Measurements from ENCODE around the gene UBE2Z. TPM values are rescaled to one million over a fixed set of nuclear protein-coding genes. Genes with fewer than 3 reads are reported as not detected.
"Not testable (repeated sequence)": the region's sequence is repeated elsewhere in the genome, so short reads cannot be mapped to it uniquely, and the experiment has no call there.

The UBE2Z gene
- total and polyA plus RNA-seq, 7 experiments from 2014 or later = 52.1 to 96.6 (median 74.5) TPM

- Mint-ChIP-seq H3K4me1 (peaks cover 4 to 9% (median 5%) of the 10 kb centered on the region in 7 donors), H3K27ac (peak overlapping the region in 3 of 9 donors; percentile 14 to 25 (median 21)), H3K4me3 (no peak overlapping the region), H3K9me3 (no peaks in the 10 kb centered on the region), H3K36me3 (peaks cover 0 to 2% (median 0%) of the 10 kb centered on the region in 5 donors), H3K27me3 (peaks cover 0 to 7% (median 0%) of the 10 kb centered on the region in 5 donors)
- DNase-seq = no peak
- intact Hi-C loops (cut with micrococcal nuclease) = loop anchor here in 1 of 2 donors (10.0 kb wide), 1 partner anchor 847 kb away; no protein-coding TSS in a partner anchor
- no peak for ATAC-seq
- H3K4me3 ChIP-seq (ENCODE audit: low read length) = no peak overlapping the region
- ChIA-PET CTCF (no interaction called here), POLR2A (no interaction called here)
- no peaks in the 10 kb centered on the region for H3K9me3 ChIP-seq (ENCODE audit: control insufficient read depth in 2 of 3, low read length in 3 of 3)
- no peak overlapping the region for H3K27ac ChIP-seq (ENCODE audit: low read depth, low read length)
- no peaks in the 10 kb centered on the region for H3K4me1 ChIP-seq (ENCODE audit: control insufficient read depth in 2 of 2, insufficient read depth in 2 of 2, low read length in 2 of 2)
- no peaks in the 10 kb centered on the region for H3K36me3 ChIP-seq (ENCODE audit: control insufficient read depth in 2 of 3, insufficient read depth in 3 of 3, low read length in 3 of 3)
- H3K27me3 ChIP-seq (ENCODE audit: control insufficient read depth in 2 of 2, insufficient read depth in 2 of 2, low read length in 2 of 2) = no peaks in the 10 kb centered on the region
These were observed 36.5 kb upstream of the UBE2Z start for GRCh38 chr17:48871551-48872351.

- H3K27ac ChIP-seq (ENCODE audit: low read depth, low read length); H3K27ac Mint-ChIP-seq; H3K36me3 ChIP-seq (ENCODE audit: control insufficient read depth in 2 of 3, insufficient read depth in 3 of 3, low read length in 3 of 3); H3K27me3 Mint-ChIP-seq; POLR2A ChIA-PET; DNase-seq; ATAC-seq; H3K4me3 Mint-ChIP-seq; H3K36me3 Mint-ChIP-seq; H3K9me3 ChIP-seq (ENCODE audit: control insufficient read depth in 2 of 3, low read length in 3 of 3); H3K4me3 ChIP-seq (ENCODE audit: low read length); H3K9me3 Mint-ChIP-seq; H3K27me3 ChIP-seq (ENCODE audit: control insufficient read depth in 2 of 2, insufficient read depth in 2 of 2, low read length in 2 of 2); H3K4me1 ChIP-seq (ENCODE audit: control insufficient read depth in 2 of 2, insufficient read depth in 2 of 2, low read length in 2 of 2); CTCF ChIA-PET: not testable (repeated sequence)
- peaks cover 4 to 13% (median 5%) of the 10 kb centered on the region in 7 donors for H3K4me1 Mint-ChIP-seq
- intact Hi-C loops (cut with micrococcal nuclease) = loop anchor here in 1 of 2 donors (10.0 kb wide), 1 partner anchor 848 kb away; no protein-coding TSS in a partner anchor
These were observed 35.8 kb upstream of the UBE2Z start for GRCh38 chr17:48872409-48872808.

- peaks cover 0 to 7% (median 0%) of the 10 kb centered on the region in 5 donors for H3K27me3 Mint-ChIP-seq
- ATAC-seq (no peak), DNase-seq (no peak)
- Histone ChIP-seq H3K27me3 (ENCODE audit: control insufficient read depth in 2 of 2, insufficient read depth in 2 of 2, low read length in 2 of 2) (no peaks in the 10 kb centered on the region), H3K9me3 (ENCODE audit: control insufficient read depth in 2 of 3, low read length in 3 of 3) (no peaks in the 10 kb centered on the region), H3K4me3 (ENCODE audit: low read length) (no peak overlapping the region), H3K4me1 (ENCODE audit: control insufficient read depth in 2 of 2, insufficient read depth in 2 of 2, low read length in 2 of 2) (no peaks in the 10 kb centered on the region), H3K36me3 (ENCODE audit: control insufficient read depth in 2 of 3, insufficient read depth in 3 of 3, low read length in 3 of 3) (no peaks in the 10 kb centered on the region), H3K27ac (ENCODE audit: low read depth, low read length) (no peak overlapping the region)
- intact Hi-C loops (cut with micrococcal nuclease) = loop anchor here in 1 of 2 donors (10.0 kb wide), 1 partner anchor 848 kb away; no protein-coding TSS in a partner anchor
- H3K36me3 Mint-ChIP-seq = peaks cover 0 to 2% (median 0%) of the 10 kb centered on the region in 5 donors
- H3K27ac Mint-ChIP-seq = no peak overlapping the region
- no peaks in the 10 kb centered on the region for H3K9me3 Mint-ChIP-seq
- peaks cover 4 to 15% (median 5%) of the 10 kb centered on the region in 7 donors for H3K4me1 Mint-ChIP-seq
- CTCF ChIA-PET = interaction anchor here (1.2 to 1.6 kb wide), 2 partner anchors 11 to 193 kb away, joined by 3 to 6 read pairs; no protein-coding TSS in a partner anchor
- no peak overlapping the region for H3K4me3 Mint-ChIP-seq
- POLR2A ChIA-PET = interaction anchor here (0.6 kb wide), 1 partner anchor 161 kb away, joined by 3 read pairs; no protein-coding TSS in a partner anchor
These were observed 35.0 kb upstream of the UBE2Z start for GRCh38 chr17:48873209-48873608.

- Mint-ChIP-seq H3K4me3 (no peak overlapping the region), H3K27me3 (peaks cover 0 to 7% (median 0%) of the 10 kb centered on the region in 5 donors), H3K36me3 (no peaks in the 10 kb centered on the region), H3K4me1 (peaks cover 4 to 15% (median 5%) of the 10 kb centered on the region in 7 donors), H3K9me3 (no peaks in the 10 kb centered on the region), H3K27ac (no peak overlapping the region)
- H3K27ac ChIP-seq (ENCODE audit: low read depth, low read length) = no peak overlapping the region
- no peak for ATAC-seq
- ChIA-PET CTCF (interaction anchor here (0.8 to 1.6 kb wide), 3 partner anchors 9 to 194 kb away, joined by 3 to 6 read pairs (median 3); no protein-coding TSS in a partner anchor), POLR2A (interaction anchor here (0.6 kb wide), 2 partner anchors 32 to 161 kb away, joined by 3 read pairs; no protein-coding TSS in a partner anchor)
- no peaks in the 10 kb centered on the region for H3K27me3 ChIP-seq (ENCODE audit: control insufficient read depth in 2 of 2, insufficient read depth in 2 of 2, low read length in 2 of 2)
- no peaks in the 10 kb centered on the region for H3K9me3 ChIP-seq (ENCODE audit: control insufficient read depth in 2 of 3, low read length in 3 of 3)
- intact Hi-C loops (cut with micrococcal nuclease) = loop anchor here in 1 of 2 donors (10.0 kb wide), 1 partner anchor 849 kb away; no protein-coding TSS in a partner anchor
- no peaks in the 10 kb centered on the region for H3K4me1 ChIP-seq (ENCODE audit: control insufficient read depth in 2 of 2, insufficient read depth in 2 of 2, low read length in 2 of 2)
- no peak for DNase-seq
- H3K36me3 ChIP-seq (ENCODE audit: control insufficient read depth in 2 of 3, insufficient read depth in 3 of 3, low read length in 3 of 3) = no peaks in the 10 kb centered on the region
- H3K4me3 ChIP-seq (ENCODE audit: low read length) = no peak overlapping the region
These were observed 34.3 kb upstream of the UBE2Z start for GRCh38 chr17:48873696-48874443.

GRCh38 chr17:48878920-48879898, 29.0 kb upstream of the UBE2Z start:
- peaks cover 0 to 4% (median 0%) of the 10 kb centered on the region in 5 donors for H3K27me3 Mint-ChIP-seq

More at GRCh38 chr17:48878920-48879898, 29.0 kb upstream of the UBE2Z start:
- Mint-ChIP-seq H3K4me3 (no peak overlapping the region), H3K4me1 (peaks cover 0 to 16% (median under 1%) of the 10 kb centered on the region in 7 donors), H3K9me3 (no peaks in the 10 kb centered on the region), H3K27ac (no peak overlapping the region), H3K36me3 (no peaks in the 10 kb centered on the region)
- H3K36me3 ChIP-seq (ENCODE audit: control insufficient read depth in 2 of 3, insufficient read depth in 3 of 3, low read length in 3 of 3) = no peaks in the 10 kb centered on the region
- POLR2A ChIA-PET = interaction anchor here (0.6 to 1.4 kb wide), 5 partner anchors 12 to 209 kb away, joined by 3 to 4 read pairs (median 3); partner anchors contain the start of gene ATP5MC1
- H3K27me3 ChIP-seq (ENCODE audit: control insufficient read depth in 2 of 2, insufficient read depth in 2 of 2, low read length in 2 of 2) = no peaks in the 10 kb centered on the region
- intact Hi-C loops (cut with micrococcal nuclease) = loop anchor here (1.0 to 10.0 kb wide), 12 partner anchors 42 to 854 kb away; no protein-coding TSS in a partner anchor
- peak; percentile 21 to 77 (median 69) for DNase-seq
- H3K4me1 ChIP-seq (ENCODE audit: control insufficient read depth in 2 of 2, insufficient read depth in 2 of 2, low read length in 2 of 2) = no peaks in the 10 kb centered on the region
- no peak overlapping the region for H3K27ac ChIP-seq (ENCODE audit: low read depth, low read length)
- peak; percentile 97 for ATAC-seq
- CTCF ChIA-PET = interaction anchor here (0.6 to 7.4 kb wide), 34 partner anchors 9 to 215 kb away, joined by 3 to 112 read pairs (median 4); partner anchors contain the start of genes CALCOCO2, HOXB13, PRAC2 and TTLL6
- no peak overlapping the region for H3K4me3 ChIP-seq (ENCODE audit: low read length)
- no peaks in the 10 kb centered on the region for H3K9me3 ChIP-seq (ENCODE audit: control insufficient read depth in 2 of 3, low read length in 3 of 3)
